Activated CD4-positive, alpha-beta T cell treated with anti-CD3 and anti-CD28 coated beads, Interleukin-2, amount 10 ng/mL, durations not matched to agents 7 days and 5 days (primary cell): ENCODE measurements around the gene BTBD8. TPM values are rescaled to one million over a fixed set of nuclear protein-coding genes. Genes with fewer than 3 reads are reported as not detected.

ENCODE experiments used
- CTCF ChIA-PET: fragments of 350-600 bp; sonication (Branson Sonifier 250); formaldehyde crosslinking; loops from one replicate; lab custom pipeline; 2021; ENCODE audit warnings: antibody characterized with exemption; lab: Charles Lee
- POLR2A ChIA-PET: fragments of 350-600 bp; sonication (Branson Sonifier 250); formaldehyde crosslinking; loops from one replicate; lab custom pipeline; 2021; ENCODE audit warnings: antibody characterized with exemption; lab: Charles Lee
- DNase-seq: peaks from one replicate; pipeline ENCODE4 v3.0.0-alpha.2; 2020
- H3K27ac Mint-ChIP-seq: one replicate; pipeline ENCODE4 v1.8.0; 2021; ENCODE audit warnings: mild to moderate bottlenecking, moderate library complexity, mixed read lengths
- H3K27me3 Mint-ChIP-seq: one replicate; pipeline ENCODE4 v1.8.0; 2021; ENCODE audit warnings: mixed read lengths
- H3K36me3 Mint-ChIP-seq: one replicate; pipeline ENCODE4 v1.8.0; 2021; ENCODE audit warnings: low read depth, mixed read lengths
- H3K4me1 Mint-ChIP-seq: one replicate; pipeline ENCODE4 v1.8.0; 2021; ENCODE audit warnings: mixed read lengths
- H3K4me3 Mint-ChIP-seq: one replicate; pipeline ENCODE4 v1.8.0; 2021; ENCODE audit warnings: mild to moderate bottlenecking, moderate library complexity, mixed read lengths
- H3K9me3 Mint-ChIP-seq: one replicate; pipeline ENCODE4 v1.8.0; 2021; ENCODE audit warnings: mixed read lengths
- total RNA-seq, 2 experiments: library from RNA; stranded (reverse); gene quantifications; one replicate each; pipeline ENCODE4 v1.2.3, GENCODE V29; 2021

The BTBD8 gene
- total RNA-seq, 2 experiments from 2014 or later = 1.6 to 2.7 TPM

- no peaks in the 10 kb centered on the region for H3K9me3 Mint-ChIP-seq
- no peaks in the 10 kb centered on the region for H3K36me3 Mint-ChIP-seq
- CTCF ChIA-PET = interaction anchor here (0.7 kb wide), 1 partner anchor 185 kb away, joined by 3 read pairs; no protein-coding TSS in a partner anchor
- no peak overlapping the region for H3K4me3 Mint-ChIP-seq
- POLR2A ChIA-PET = no interaction called here
- no peak overlapping the region for H3K27ac Mint-ChIP-seq
- no peaks in the 10 kb centered on the region for H3K27me3 Mint-ChIP-seq
- no peaks in the 10 kb centered on the region for H3K4me1 Mint-ChIP-seq
- DNase-seq = no peak
Measured at GRCh38 chr1:92219028-92219427, 138.9 kb downstream of the BTBD8 start.

GRCh38 chr1:92228401-92228800, 148.3 kb downstream of the BTBD8 start:
- H3K36me3 Mint-ChIP-seq = no peaks in the 10 kb centered on the region
- POLR2A ChIA-PET = no interaction called here
- CTCF ChIA-PET = no interaction called here

GRCh38 chr1:92230736-92231135, 150.6 kb downstream of the BTBD8 start:
- DNase-seq = no peak
- H3K27ac Mint-ChIP-seq = no peak overlapping the region
- no peaks in the 10 kb centered on the region for H3K4me1 Mint-ChIP-seq
- H3K36me3 Mint-ChIP-seq = no peaks in the 10 kb centered on the region
- ChIA-PET CTCF (interaction anchor here (0.6 to 1.3 kb wide), 3 partner anchors 9 to 917 kb away, joined by 3 to 6 read pairs (median 3); no protein-coding TSS in a partner anchor), POLR2A (no interaction called here)
- no peaks in the 10 kb centered on the region for H3K9me3 Mint-ChIP-seq
- peaks cover 2% of the 10 kb centered on the region for H3K27me3 Mint-ChIP-seq
- no peak overlapping the region for H3K4me3 Mint-ChIP-seq

More at GRCh38 chr1:92228401-92228800, 148.3 kb downstream of the BTBD8 start:
- Mint-ChIP-seq H3K4me3 (no peak overlapping the region), H3K27ac (no peak overlapping the region), H3K4me1 (no peaks in the 10 kb centered on the region), H3K9me3 (no peaks in the 10 kb centered on the region), H3K27me3 (no peaks in the 10 kb centered on the region)
- DNase-seq = no peak

Other genes with a start within 250 kb of the BTBD8 start
- gene TGFBR3, start 194.2 kb upstream of the BTBD8 start, total RNA-seq = 10 to 100 TPM; 12.9 to 13.0 TPM
- not detected for gene BRDT, start 130.9 kb upstream of the BTBD8 start, total RNA-seq
- gene EPHX4, start 50.4 kb upstream of the BTBD8 start, total RNA-seq = not detected
- not detected for gene SETSIP, start 4.9 kb upstream of the BTBD8 start, total RNA-seq
- not detected for gene C1orf146, start 137.6 kb downstream of the BTBD8 start, total RNA-seq
- gene GLMN, start 218.6 kb downstream of the BTBD8 start, total RNA-seq = 10 to 100 TPM; 14.2 to 18.2 TPM
- gene RPAP2, start 218.7 kb downstream of the BTBD8 start, total RNA-seq = 10 to 100 TPM; 28.1 to 35.3 TPM